Subcutaneous adipose tissue (tissue), 4 donors: ENCODE results near the gene KATNIP. TPM values are rescaled to one million over a fixed set of nuclear protein-coding genes. Genes with fewer than 3 reads are reported as not detected.

ENCODE experiments used
- total RNA-seq, 4 donors: library from RNA; depleted of rRNA; stranded (reverse); fragments of >200 nt; gene quantifications; one replicate each; pipeline ENCODE4 v1.1.0, GENCODE V29; 2016
- TF ChIP-seq, protein P1 (sequence below): fragments of 450-650 bp; IDR thresholded peaks from one replicate; pipeline ENCODE4 v1.5.1; 2016; ENCODE audit warnings: low read depth, mild to moderate bottlenecking, control low read depth, antibody characterized with exemption, moderate library complexity

Gene KATNIP
- total RNA-seq, 4 donors from 2014 or later, result 13.0 to 22.9 (median 15.8) TPM

GRCh38 chr16:27522173-27522707 lies 27.7 kb upstream of the KATNIP start:
- TF ChIP-seq, protein P1, sequence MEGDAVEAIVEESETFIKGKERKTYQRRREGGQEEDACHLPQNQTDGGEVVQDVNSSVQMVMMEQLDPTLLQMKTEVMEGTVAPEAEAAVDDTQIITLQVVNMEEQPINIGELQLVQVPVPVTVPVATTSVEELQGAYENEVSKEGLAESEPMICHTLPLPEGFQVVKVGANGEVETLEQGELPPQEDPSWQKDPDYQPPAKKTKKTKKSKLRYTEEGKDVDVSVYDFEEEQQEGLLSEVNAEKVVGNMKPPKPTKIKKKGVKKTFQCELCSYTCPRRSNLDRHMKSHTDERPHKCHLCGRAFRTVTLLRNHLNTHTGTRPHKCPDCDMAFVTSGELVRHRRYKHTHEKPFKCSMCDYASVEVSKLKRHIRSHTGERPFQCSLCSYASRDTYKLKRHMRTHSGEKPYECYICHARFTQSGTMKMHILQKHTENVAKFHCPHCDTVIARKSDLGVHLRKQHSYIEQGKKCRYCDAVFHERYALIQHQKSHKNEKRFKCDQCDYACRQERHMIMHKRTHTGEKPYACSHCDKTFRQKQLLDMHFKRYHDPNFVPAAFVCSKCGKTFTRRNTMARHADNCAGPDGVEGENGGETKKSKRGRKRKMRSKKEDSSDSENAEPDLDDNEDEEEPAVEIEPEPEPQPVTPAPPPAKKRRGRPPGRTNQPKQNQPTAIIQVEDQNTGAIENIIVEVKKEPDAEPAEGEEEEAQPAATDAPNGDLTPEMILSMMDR, result no peak

- TF ChIP-seq, protein P1, result no peak
Observed at GRCh38 chr16:27526180-27526579, 23.8 kb upstream of the KATNIP start.

DNA sequence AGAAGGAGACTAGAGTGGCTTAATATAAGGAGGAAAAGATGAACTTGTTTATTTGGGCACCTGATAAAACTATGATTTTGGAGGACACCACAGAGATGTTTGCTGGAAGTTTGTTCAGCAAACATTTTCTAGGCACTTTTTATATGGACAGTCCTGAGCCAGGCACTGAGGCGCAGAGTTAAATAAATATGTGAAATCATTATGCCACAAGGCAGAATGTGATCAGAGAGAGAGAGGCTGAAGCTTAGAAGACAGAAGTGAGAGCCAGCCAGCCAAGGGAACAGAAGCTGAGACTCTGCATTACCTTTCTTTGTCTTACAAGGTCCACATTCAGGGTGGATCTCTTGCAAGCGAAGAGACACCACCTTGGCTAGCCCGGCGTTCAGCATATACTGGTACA lies 21.6 kb upstream of the KATNIP start:
- TF ChIP-seq, protein P1, result no peak

DNA sequence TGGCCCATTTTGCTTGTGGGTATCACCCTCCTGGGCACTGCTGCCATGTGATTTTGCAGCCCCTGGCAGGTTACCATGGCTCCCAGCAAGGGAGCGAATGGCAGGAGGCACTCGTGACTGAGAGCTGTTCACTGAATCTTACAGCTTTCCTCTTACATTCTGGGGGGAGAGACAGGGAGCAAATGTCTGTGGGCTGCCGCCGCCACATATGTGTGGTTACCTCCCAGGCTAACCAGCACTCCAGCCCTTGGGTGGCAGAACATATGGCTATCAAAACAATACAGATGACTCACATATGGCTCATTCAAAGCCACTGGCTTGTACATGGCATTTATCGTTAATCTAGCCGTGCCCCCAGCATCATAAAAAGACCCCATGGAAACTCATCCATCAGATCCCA lies 20.0 kb upstream of the KATNIP start:
- TF ChIP-seq, protein P1, result no peak

- TF ChIP-seq, protein P1, result no peak
Observed at GRCh38 chr16:27531186-27531585, 18.8 kb upstream of the KATNIP start.

GRCh38 chr16:27531826-27532800 lies 17.8 kb upstream of the KATNIP start:
- TF ChIP-seq, protein P1, result no peak

DNA sequence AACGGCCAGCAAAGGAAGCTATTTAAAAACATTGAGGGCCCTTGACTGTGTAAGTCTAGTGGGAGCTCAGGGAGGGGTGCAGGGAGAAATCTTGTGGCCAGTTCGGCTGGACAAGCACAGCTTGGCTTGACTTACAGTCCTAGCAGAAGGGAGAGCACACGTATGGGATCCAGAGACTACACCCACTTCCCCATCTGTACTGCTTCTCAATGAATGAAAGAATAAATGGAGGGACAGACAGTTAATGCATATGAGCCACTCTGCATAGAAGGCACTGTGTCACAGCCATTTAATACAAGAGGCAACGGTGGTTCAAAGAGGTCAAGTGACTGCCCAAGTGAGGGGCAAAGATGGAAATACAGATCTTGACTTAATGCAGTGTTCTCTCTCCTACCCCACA lies 15.7 kb upstream of the KATNIP start:
- TF ChIP-seq, protein P1, result no peak
